H1 (cell line): Measurements from ENCODE around the gene KANTR. TPM values are rescaled to one million over a fixed set of nuclear protein-coding genes. Genes with fewer than 3 reads are reported as not detected.

Source experiments
- BACH1 ChIP-seq: IDR thresholded peaks from 2 replicates; pipeline ENCODE4 v1.6.1; 2012; ENCODE audit warnings: low read length, improper control_type of control experiment
- BCL11A ChIP-seq, 2 experiments: IDR thresholded peaks; one replicate each; pipeline ENCODE4 v1.6.1; 2011; ENCODE audit warnings: low read depth in 2 of 2, low read length in 2 of 2, mild to moderate bottlenecking in 2 of 2
- CBX5 ChIP-seq: fragments of 300-800, 300-1000 bp; sonication (generic); IDR thresholded peaks from 2 replicates; pipeline ENCODE4 v1.7.1; 2016; ENCODE audit warnings: antibody characterized with exemption, low read length, low read depth
- CHD7 ChIP-seq: fragments of 300-600 bp; sonication (generic); IDR thresholded peaks from 2 replicates; pipeline ENCODE4 v1.7.1; 2012; ENCODE audit warnings: low read length, moderate library complexity, mild to moderate bottlenecking, inconsistent platforms; ENCODE audit not compliant: insufficient replicate concordance
- GABPA ChIP-seq: IDR thresholded peaks from 2 replicates; pipeline ENCODE4 v1.6.1; 2011; ENCODE audit warnings: mild to moderate bottlenecking, low read length, moderate library complexity, borderline replicate concordance; ENCODE audit not compliant: insufficient read depth
- RNF2 ChIP-seq: fragments of 200-900, 300-1000 bp; sonication (generic); IDR thresholded peaks from 2 replicates; pipeline ENCODE4 v1.7.1; 2016; ENCODE audit warnings: borderline replicate concordance, low read depth, mild to moderate bottlenecking, antibody characterized with exemption, low read length; ENCODE audit not compliant: poor library complexity, severe bottlenecking; ENCODE audit errors: missing control alignments
- polyA plus RNA-seq, 7 experiments: library from polyadenylated mRNA; depleted of rRNA in 3 of 7; stranded (reverse) in 5 of 7; unstranded in 2 of 7; fragments of >200 nt in 5 of 7; fragments of 200-250 nt in 2 of 7; gene quantifications; 1 replicate in 5 of 7; 2 replicates in 1 of 7; 4 replicates in 1 of 7; pipeline versions ENCODE4 v1.2.1 to v1.2.3, GENCODE V29; 2011 to 2013; ENCODE audit warnings: missing spikeins in 2 of 7, mixed read lengths in 2 of 7
- total RNA-seq: library from RNA; stranded (reverse); fragmentation: NEBNext Ultra II Directional; extraction: Animal tissue kit (Norgen Biotek cat#: 25700); gene quantifications from 2 replicates; pipeline ENCODE4 v1.2.1, GENCODE V29; 2021

The KANTR gene
- total and polyA plus RNA-seq, 2 of the 8 experiments (the other 6 are each of a cell fraction or from before 2014, with no cell fraction given): 7.7 to 9.5 TPM

GRCh38 chrX:53084863-53085262 is 9.1 kb upstream of the KANTR start (continued):
- TF ChIP-seq CHD7 (no peak), CBX5 (no peak), BACH1 (no peak), GABPA (no peak), BCL11A (IDR thresholded peaks at IDR 0.05; ENCODE audit: low read depth in 2 of 2, low read length in 2 of 2) (no peak), RNF2 (no peak)
